TTC549 (cell line): ENCODE results near the gene PPIP5K2.

Source experiments
- FAIRE-seq: peaks from 2 replicates; lab custom pipeline; 2012; peaks lifted over from hg19 to GRCh38; lab: Jason Lieb, UNC

Gene PPIP5K2

DNA sequence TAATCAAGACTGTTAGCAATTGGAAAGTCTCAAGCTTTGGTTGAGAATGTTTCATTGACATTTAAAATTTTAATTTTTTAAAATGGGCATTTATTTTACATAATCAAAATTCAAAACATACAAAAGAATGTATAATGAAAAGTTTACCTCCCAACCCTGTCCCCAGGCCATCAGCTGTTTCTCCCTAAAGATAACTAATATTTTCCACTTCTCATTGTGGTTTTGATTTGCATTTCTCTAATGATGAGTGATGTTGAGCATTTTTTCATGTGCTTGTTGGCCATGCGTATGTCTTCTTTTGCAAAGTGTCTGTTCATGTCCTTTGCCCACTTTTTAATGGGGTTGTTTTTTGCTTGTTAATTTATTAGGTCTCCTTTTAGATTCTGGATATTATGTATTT is 127.0 kb downstream of the PPIP5K2 start:
- FAIRE-seq = no peak

- FAIRE-seq = no peak
Measured at GRCh38 chr5:103249068-103249467, 129.0 kb downstream of the PPIP5K2 start.

- FAIRE-seq = no peak
Measured at GRCh38 chr5:103254921-103255320, 134.8 kb downstream of the PPIP5K2 start.

GRCh38 chr5:103255691-103256090 is 135.6 kb downstream of the PPIP5K2 start:
- FAIRE-seq = no peak

- FAIRE-seq = no peak
Measured at GRCh38 chr5:103256178-103256577, 136.1 kb downstream of the PPIP5K2 start.

DNA sequence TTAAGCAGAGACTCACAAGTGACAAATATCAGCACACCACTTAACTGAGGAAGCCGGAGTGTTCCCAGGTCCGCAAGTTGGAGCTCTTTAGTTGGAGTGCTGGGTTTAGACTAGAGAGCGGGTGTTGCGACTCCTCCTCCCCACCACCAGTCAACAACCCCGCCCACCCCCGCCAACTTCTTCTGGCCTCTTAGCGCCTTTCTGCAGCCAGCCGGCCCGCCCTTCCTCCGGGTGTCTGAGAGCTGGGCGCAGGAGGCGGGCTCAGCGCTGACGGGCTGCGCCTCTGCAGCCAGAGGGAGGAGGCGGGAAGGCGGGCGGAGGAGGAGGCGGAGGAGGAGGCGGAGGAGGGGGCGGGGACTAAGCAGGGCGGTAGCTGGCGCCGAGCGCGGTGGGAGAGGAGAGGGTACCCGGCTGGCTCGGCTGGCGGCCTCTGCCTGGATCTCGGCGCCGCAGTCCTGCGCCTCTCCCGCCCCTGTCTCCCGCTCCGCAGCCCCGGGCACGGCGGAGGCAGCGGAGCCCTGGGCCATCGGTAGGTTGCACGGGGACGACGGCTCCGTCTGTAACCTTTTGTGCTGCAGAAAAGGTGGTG is 138.4 kb downstream of the PPIP5K2 start, which contains the start of gene MACIR:
Gene MACIR, plus strand, starts transcription at position 396 of the 589 bp plus-strand sequence. CDS start 17,157 bp downstream, outside the sequence.
- FAIRE-seq = peak; percentile 91

DNA sequence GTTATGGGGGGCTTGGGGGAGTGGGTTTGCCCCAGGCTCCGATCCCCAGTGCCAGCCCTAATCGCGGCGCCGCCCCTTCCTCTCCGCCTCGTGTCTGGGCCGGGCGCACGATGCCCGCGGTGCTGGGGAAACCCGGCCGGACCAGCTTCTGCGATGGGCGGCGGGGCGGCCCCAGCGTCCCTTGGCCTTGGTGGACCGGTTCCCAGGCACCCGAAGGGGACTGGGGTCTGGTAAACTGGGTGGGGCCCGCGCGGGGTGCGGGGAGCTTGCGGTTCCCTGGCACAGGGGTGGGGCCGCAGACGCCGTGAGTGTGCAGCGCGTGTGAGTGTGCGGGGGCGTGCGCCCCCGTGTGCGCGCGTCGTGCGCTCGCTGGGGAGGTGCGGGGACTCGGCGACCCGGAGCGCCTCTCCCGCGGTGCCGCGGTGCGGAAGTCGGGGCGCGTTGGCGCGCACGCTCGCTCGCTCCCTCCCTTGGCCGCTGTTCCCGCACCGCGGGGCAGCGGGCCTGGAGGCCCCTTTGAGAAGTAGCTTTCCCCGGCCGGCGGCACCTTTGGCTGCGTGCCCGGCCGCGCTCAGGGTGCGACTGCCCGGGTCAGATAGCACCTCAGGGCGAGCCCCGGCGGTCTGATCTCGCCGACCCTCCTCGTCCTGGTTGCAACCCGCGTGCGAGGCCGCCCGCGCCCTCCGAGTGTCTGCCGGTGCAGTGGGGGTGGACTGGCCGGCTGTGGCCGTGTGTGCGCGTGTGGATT is 139.0 kb downstream of the PPIP5K2 start:
- FAIRE-seq = no peak

- no peak for FAIRE-seq
Measured at GRCh38 chr5:103259705-103260355, 139.7 kb downstream of the PPIP5K2 start.

- no peak for FAIRE-seq
Measured at GRCh38 chr5:103260951-103261350, 140.8 kb downstream of the PPIP5K2 start.
